T-helper 17 cell (primary cell): Measurements from ENCODE around the gene HAUS3. TPM values are rescaled to one million over a fixed set of nuclear protein-coding genes. Genes with fewer than 3 reads are reported as not detected.
"Not testable (repeated sequence)": the region's sequence is repeated elsewhere in the genome, so short reads cannot be mapped to it uniquely, and the experiment has no call there.

ENCODE experiments used
- ATAC-seq: fragments of 150-1000 bp; cut with Tn5 transposase; 2 replicates; pipeline ENCODE4 v1.10.0; 2021; ENCODE audit warnings: mild to moderate bottlenecking, moderate library complexity
- DNase-seq, 3 donors: peaks; one replicate each; pipeline versions ENCODE4 v3.0.0 to v3.0.0-alpha.2; 2020 to 2021
- H3K9me3 ChIP-seq: one replicate; pipeline ENCODE4 v1.7.0; 2013; ENCODE audit warnings: low read length, mild to moderate bottlenecking; ENCODE audit not compliant: control insufficient read depth, poor library complexity, severe bottlenecking
- H3K27ac Mint-ChIP-seq: one replicate; pipeline ENCODE4 v1.8.0; 2022; ENCODE audit warnings: mild to moderate bottlenecking, moderate library complexity, mixed read lengths
- H3K27me3 Mint-ChIP-seq: one replicate; pipeline ENCODE4 v1.8.0; 2022; ENCODE audit warnings: mixed read lengths
- H3K36me3 Mint-ChIP-seq: one replicate; pipeline ENCODE4 v1.8.0; 2022; ENCODE audit warnings: low read depth, mixed read lengths
- H3K4me1 Mint-ChIP-seq: one replicate; pipeline ENCODE4 v1.8.0; 2022; ENCODE audit warnings: mild to moderate bottlenecking, mixed read lengths
- H3K4me3 Mint-ChIP-seq: one replicate; pipeline ENCODE4 v1.8.0; 2022; ENCODE audit warnings: mild to moderate bottlenecking, moderate library complexity, mixed read lengths
- total RNA-seq, 4 donors: library from RNA in 2 of 4; stranded (reverse) in 2 of 4; gene quantifications; one replicate each; pipeline ENCODE4 v1.2.3 and lab custom pipeline; 2022 to 2026

Gene HAUS3
- total RNA-seq, 2 donors from 2014 or later, result 78.5 to 94.5 TPM

DNA sequence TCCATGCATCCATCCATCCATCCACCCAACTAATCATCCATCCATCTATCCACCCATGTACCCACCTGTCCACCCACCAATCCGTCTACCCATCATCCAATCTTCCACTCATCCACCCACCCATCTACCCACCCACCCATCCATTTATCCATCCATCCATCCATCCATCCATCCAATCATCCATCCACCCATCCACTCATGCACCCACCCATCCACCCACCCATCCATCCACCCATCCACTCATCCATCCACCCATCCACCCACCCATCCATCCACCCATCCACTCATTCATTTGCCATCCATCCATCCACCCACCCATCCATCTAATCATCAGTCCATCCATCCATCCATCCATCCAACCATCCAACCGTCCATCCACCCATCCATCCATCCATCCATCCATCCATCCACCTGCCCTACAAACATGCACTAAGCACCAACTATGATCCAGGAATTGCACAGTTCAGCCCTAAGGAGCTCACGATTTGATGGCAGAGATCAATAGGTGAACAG lies 41.3 kb upstream of the HAUS3 start:
- DNase-seq (no peak), ATAC-seq (no peak)
- H3K4me3 Mint-ChIP-seq, result no peak overlapping the region
- peaks cover 24% of the 10 kb centered on the region for H3K4me1 Mint-ChIP-seq
- no peaks in the 10 kb centered on the region for H3K9me3 ChIP-seq
- peak overlapping the region; percentile 100 for H3K27ac Mint-ChIP-seq
- no peaks in the 10 kb centered on the region for H3K27me3 Mint-ChIP-seq
- no peaks in the 10 kb centered on the region for H3K36me3 Mint-ChIP-seq

DNA sequence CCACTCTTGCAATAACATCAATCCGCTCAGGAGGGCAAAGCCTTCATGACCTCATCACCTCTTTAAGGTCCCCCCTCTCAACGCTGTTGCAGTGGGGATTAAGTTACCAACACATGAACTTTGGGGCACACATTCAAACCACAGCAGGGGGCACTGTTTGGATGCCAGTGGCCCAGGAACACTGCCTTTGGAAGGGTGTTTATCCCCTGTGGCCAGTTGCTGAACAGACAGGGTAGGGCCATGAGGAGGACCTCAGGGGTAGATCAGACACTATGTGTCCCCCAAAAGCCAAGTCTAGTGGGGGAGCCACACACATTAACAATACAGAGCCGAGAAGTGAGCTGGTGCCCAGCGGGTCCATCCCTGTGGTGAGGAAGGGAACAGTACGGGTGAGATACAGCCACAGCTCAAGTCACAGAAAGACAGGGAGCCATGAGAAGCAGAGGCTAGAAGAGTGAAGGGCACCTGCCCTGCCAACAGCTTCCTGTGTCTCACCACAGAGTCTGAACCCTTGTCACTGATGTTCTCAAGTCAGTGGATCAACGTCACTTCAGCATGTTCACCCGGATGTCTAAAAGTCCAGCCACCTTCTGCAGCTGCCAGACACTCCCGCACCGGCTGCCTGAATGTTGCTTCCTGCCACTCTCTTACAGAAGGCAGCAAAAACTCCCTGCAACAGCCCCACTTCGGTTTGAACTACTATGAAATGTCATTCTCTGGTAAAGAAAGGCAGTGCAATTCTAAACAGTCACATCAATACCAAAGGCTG lies 39.8 kb upstream of the HAUS3 start:
- peaks cover 27% of the 10 kb centered on the region for H3K4me1 Mint-ChIP-seq
- ATAC-seq, result peak; percentile 92
- peak overlapping the region; percentile 100 for H3K27ac Mint-ChIP-seq
- H3K9me3 ChIP-seq, result no peaks in the 10 kb centered on the region
- H3K36me3 Mint-ChIP-seq, result no peaks in the 10 kb centered on the region
- peak overlapping the region; percentile 71 for H3K4me3 Mint-ChIP-seq
- peak; percentile 58 to 81 (median 79) for DNase-seq
- no peaks in the 10 kb centered on the region for H3K27me3 Mint-ChIP-seq

DNA sequence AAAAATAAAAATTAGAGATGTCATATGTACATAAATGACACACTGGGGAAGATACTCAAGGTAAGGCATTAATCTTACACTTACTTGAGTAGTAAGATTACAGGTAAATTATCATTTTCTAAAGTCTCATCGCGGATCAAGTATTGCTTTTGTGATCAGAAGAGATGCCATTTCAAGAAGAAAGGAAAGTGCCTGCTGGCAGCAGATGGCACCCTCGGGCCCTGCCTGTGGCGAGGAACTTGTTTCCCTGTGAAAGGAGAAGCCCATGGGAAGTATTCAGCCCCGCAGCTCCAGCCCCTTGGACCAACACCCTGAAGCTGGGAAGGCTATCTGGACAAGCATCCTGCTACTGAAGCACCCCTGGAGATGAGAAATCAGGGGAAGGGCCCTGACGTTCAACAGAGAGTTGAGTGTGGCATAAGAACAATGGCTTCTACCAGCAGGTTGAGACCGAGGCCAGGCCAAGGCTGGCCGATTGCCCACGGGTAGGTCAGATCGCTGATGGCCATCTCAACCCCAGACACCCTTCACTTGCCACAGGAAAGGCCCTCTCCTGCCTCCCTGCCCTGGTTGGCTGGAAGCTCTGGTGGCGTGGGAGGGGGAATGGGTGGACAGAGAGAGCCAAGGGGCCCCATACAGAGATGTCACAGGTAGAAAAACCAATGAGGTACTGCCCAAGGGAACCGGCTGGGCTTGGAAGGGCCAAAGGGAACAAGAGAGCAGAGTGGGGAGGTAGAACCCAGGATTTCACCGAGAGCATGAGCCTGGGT lies 38.8 kb upstream of the HAUS3 start:
- Mint-ChIP-seq H3K27ac (peak overlapping the region; percentile 100), H3K4me1 (peaks cover 27% of the 10 kb centered on the region), H3K27me3 (no peaks in the 10 kb centered on the region), H3K4me3 (no peak overlapping the region), H3K36me3 (no peaks in the 10 kb centered on the region)
- DNase-seq, result no peak
- ATAC-seq, result no peak
- no peaks in the 10 kb centered on the region for H3K9me3 ChIP-seq

DNA sequence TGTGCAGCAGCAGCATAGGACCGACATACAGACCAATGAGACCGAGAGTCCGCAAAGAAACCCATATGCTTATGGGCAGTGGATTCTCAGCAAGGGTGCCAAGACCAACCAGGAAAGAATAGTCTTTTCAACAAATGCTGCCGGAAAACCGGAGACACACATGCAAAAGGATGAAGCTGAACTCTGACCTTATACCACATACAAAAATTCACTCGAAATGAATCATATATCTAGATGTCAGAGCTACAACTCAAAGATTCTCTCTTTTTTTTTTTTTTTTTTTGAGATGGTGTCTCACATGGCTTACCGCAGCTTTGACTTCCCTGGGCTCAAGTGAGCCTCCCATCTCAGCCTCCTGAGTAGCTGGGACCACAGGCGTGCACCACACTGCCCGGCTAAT lies 36.0 kb upstream of the HAUS3 start:
- DNase-seq (no peak), ATAC-seq (no peak)
- H3K27ac Mint-ChIP-seq, result peak overlapping the region; percentile 81
- peaks cover 22% of the 10 kb centered on the region for H3K4me1 Mint-ChIP-seq
- no peaks in the 10 kb centered on the region for H3K36me3 Mint-ChIP-seq
- H3K27me3 Mint-ChIP-seq, result no peaks in the 10 kb centered on the region
- no peaks in the 10 kb centered on the region for H3K9me3 ChIP-seq
- H3K4me3 Mint-ChIP-seq, result no peak overlapping the region

DNA sequence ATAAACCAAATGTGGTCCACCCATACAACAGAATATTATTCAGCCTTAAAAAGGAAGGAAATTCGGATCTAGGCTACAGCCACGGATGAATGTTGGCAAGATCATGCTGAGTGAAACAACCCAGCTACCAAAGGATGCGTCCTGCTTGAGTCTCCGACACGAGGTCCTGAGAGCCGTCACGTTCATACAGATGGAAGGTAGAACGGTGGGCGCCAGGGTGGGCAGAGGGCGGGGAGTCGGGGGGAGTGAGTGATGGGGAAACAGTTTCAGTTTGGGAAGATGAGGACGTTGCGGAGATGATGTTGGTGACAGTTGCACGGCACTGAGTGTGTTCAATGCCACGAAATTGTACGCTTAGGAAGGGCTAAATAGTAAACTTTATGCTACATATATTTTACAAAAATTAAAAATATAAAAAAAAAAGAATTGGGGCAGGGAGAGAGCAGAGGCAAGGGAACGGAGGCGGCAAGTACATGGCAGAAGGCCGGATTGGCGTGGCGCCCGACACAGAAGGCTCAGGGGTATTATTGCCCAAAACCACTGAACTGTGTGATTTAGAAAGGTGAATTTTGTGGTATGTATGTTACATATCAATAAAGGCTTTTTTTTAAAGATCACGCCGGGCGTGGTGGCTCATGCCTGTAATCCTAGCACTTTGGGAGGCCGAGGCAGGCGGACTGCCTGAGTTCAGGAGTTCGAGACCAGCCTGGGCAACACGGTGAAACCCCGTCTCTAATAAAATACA lies 34.8 kb upstream of the HAUS3 start:
- ATAC-seq (no peak), DNase-seq (no peak)
- H3K9me3 ChIP-seq, result no peaks in the 10 kb centered on the region
- H3K27ac Mint-ChIP-seq, result no peak overlapping the region
- H3K4me1 Mint-ChIP-seq, result peaks cover 12% of the 10 kb centered on the region
- H3K4me3 Mint-ChIP-seq, result no peak overlapping the region
- H3K36me3 Mint-ChIP-seq, result no peaks in the 10 kb centered on the region
- no peaks in the 10 kb centered on the region for H3K27me3 Mint-ChIP-seq

DNA sequence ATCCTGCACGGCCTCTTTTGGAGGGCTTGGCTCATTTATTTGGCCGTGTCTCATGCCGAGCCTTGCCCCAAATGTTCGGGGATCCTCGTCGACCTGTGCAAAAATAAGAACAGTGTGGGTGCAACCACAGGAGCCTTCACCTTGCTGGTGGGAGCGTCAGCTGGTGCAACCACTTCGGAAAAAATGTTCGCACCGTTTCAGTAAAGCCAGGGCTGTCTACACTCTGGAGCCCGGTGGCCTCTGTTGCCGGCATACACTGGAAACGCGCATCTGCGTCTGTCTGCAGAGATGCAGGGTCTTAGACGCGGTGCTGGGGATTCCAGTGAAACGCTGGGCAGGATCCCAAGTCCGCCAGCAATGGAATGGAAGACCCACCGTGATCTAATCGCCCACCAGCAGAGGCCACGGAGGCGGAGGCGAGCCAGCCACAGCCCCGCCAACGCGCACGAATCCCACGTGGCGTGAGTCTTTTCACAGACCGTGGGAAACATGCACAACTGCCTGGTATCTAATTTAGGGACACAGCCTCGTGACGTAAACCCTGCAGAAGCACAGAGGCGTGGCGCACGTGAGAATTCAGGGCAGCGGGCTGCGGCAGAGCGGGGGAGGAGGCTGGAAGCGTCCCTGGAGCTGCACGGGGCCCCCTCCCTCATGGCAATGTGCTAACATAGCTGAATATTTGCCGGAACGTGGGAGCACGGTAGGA lies 33.8 kb upstream of the HAUS3 start:
- H3K36me3 Mint-ChIP-seq, result no peaks in the 10 kb centered on the region
- no peak overlapping the region for H3K27ac Mint-ChIP-seq
- ATAC-seq (no peak), DNase-seq (no peak)
- H3K9me3 ChIP-seq, result no peaks in the 10 kb centered on the region
- peaks cover 2% of the 10 kb centered on the region for H3K4me1 Mint-ChIP-seq
- no peaks in the 10 kb centered on the region for H3K27me3 Mint-ChIP-seq
- H3K4me3 Mint-ChIP-seq, result no peak overlapping the region

DNA sequence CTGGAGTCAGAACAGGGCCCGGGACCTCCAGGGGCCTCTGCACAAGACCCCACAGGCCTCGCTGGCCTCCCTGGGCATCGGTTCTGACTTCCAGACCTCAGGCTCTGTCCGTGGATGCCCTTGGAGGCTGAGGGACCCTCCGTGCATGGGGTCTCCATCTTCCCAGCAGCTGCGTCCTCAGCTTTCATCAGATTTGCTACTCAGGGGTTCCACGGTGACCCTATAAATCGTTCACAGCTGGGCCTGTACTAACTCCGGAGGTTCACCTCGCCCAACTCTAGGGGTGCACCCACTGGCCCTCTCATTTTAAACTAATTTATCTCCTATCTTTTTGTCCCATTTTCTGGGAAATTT lies 33.1 kb upstream of the HAUS3 start:
- not testable (repeated sequence) for H3K4me1 Mint-ChIP-seq, H3K36me3 Mint-ChIP-seq, H3K4me3 Mint-ChIP-seq, H3K9me3 ChIP-seq, ATAC-seq, H3K27me3 Mint-ChIP-seq, DNase-seq, H3K27ac Mint-ChIP-seq

DNA sequence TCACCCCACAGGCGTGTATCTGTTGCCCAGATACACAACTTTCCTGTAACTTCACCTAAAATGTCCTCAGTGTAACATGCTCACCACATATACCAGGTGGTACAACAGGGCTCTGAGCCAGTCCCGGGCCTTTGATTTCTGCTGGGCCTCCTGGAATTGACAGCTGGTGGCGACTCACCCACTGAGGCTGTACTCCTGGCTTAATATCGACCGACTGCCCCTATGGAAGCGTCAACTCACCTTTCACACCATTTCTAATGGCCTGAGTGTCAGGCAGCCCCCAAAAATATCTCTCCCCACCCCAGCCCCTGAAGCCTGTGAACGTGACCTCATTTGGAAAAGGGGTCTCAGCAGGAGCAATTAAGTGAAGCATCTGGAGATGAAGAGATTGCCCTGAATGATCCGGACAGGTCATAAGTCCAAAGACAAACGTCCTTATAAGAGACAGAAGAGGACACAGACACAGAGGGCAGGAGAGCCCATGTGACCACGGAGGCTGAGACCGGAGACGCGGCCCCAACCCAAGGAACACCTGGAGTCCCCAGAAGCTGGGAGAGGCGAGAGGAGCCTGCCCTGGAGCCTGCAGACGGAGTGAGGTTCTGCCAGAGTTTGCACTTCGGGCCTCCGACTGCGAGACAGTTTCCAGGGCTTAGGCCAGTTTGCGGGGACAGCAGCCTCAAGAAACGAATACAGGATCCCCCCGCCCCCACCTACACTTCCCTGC lies 32.6 kb upstream of the HAUS3 start:
- ATAC-seq (no peak), DNase-seq (no peak)
- Mint-ChIP-seq H3K27ac (peak overlapping the region; percentile 19), H3K4me3 (no peak overlapping the region), H3K27me3 (no peaks in the 10 kb centered on the region), H3K4me1 (peaks cover 2% of the 10 kb centered on the region), H3K36me3 (no peaks in the 10 kb centered on the region)
- H3K9me3 ChIP-seq, result no peaks in the 10 kb centered on the region

DNA sequence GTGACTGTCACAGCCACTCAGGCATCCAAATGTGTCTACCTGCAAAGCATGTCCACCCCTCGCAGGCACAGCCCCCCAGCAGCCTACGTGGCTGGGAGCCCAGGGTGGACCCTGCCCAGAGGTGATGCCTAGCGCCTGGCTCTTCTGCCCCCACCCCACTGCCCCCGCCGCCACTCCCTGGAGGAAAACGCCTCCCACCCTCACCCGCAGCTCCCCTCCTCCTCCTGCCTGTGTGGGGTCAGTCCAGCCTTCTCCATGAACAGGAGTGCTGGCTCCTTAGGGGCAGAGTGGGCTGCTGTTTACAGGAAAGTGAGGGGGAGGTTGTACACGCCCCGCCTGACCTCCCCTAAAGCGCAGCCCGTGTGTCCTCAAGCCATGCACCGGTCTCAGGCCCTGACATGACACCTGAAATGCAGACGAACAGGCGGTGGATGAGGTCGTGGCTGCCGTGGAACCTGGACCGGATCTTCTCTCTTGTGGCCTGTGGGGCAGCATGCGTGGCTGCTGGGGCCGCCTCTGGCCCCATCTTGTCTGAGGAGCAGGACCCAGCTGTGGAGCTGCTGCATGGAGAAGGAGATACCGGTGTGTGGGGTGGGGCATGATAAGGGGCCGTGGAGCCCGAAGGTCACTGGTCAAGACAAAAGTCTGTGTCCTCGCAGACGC lies 31.9 kb upstream of the HAUS3 start:
- no peaks in the 10 kb centered on the region for H3K27me3 Mint-ChIP-seq
- H3K36me3 Mint-ChIP-seq, result no peaks in the 10 kb centered on the region
- DNase-seq (no peak), ATAC-seq (no peak)
- H3K9me3 ChIP-seq, result no peaks in the 10 kb centered on the region
- H3K4me3 Mint-ChIP-seq, result no peak overlapping the region
- H3K27ac Mint-ChIP-seq, result no peak overlapping the region
- peaks cover 2% of the 10 kb centered on the region for H3K4me1 Mint-ChIP-seq

DNA sequence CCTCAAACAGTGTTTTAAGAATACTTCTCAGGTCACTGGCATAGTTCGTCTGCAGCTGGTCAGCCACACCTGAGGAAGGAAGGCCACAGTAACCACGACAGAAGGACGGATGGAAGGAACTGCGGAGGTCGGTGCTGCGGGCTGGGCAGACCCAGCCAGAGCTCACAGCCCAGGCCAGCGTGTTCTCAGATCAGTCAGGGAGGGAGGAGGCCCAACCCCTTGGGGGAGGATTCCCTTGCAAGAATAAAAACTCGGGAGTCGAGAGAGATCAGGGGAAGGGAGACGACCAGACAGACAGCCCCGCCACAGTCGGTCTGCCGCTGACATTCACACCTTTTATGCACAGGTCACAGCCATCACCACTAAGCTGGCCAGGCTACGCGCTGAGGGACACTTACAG lies 31.3 kb upstream of the HAUS3 start:
- no peaks in the 10 kb centered on the region for H3K9me3 ChIP-seq
- H3K4me3 Mint-ChIP-seq, result no peak overlapping the region
- peaks cover 2% of the 10 kb centered on the region for H3K4me1 Mint-ChIP-seq
- DNase-seq (no peak), ATAC-seq (no peak)
- H3K36me3 Mint-ChIP-seq, result no peaks in the 10 kb centered on the region
- H3K27me3 Mint-ChIP-seq, result no peaks in the 10 kb centered on the region
- no peak overlapping the region for H3K27ac Mint-ChIP-seq

DNA sequence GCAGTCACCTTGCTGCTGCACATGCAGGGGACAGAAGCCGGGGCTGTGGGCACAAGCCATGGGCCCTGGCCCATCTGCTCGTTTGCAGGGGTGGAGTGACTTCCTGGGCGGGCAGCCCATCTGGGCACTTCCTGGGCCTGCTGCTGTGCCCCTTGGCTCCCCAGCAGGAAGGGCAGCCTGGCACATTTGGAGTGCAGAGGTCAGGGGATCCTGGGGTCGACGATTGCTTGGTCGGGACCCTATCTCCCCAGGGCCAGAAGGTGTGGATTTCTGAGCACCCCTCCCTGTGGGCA lies 30.9 kb upstream of the HAUS3 start:
- no peak for ATAC-seq
- no peaks in the 10 kb centered on the region for H3K36me3 Mint-ChIP-seq
- H3K4me1 Mint-ChIP-seq, result peaks cover 2% of the 10 kb centered on the region
- H3K27ac Mint-ChIP-seq, result no peak overlapping the region
- DNase-seq, result no peak
- H3K9me3 ChIP-seq, result no peaks in the 10 kb centered on the region
- no peak overlapping the region for H3K4me3 Mint-ChIP-seq
- H3K27me3 Mint-ChIP-seq, result no peaks in the 10 kb centered on the region
